HG03175 (cell line): ENCODE results near the gene SGTA.

Experiments used
- ATAC-seq: cut with Tn5 transposase; IDR thresholded peaks from one replicate; pipeline ENCODE4 v1.9.1; 2021; ENCODE audit warnings: mild to moderate bottlenecking, moderate library complexity; ENCODE audit not compliant: unreplicated experiment

Gene SGTA

GRCh38 chr19:2756921-2757881, 25.9 kb downstream of the SGTA start:
- ATAC-seq = no peak

- no peak for ATAC-seq
Measured at GRCh38 chr19:2756477-2756876, 26.6 kb downstream of the SGTA start.

- ATAC-seq = no peak
Measured at GRCh38 chr19:2755811-2756210, 27.3 kb downstream of the SGTA start.

- ATAC-seq = no peak
Measured at GRCh38 chr19:2755448-2755705, 27.7 kb downstream of the SGTA start.

- no peak for ATAC-seq
Measured at GRCh38 chr19:2754659-2755447, 28.2 kb downstream of the SGTA start.

GRCh38 chr19:2751438-2751830, 31.6 kb downstream of the SGTA start:
- no peak for ATAC-seq

- ATAC-seq = no peak
Measured at GRCh38 chr19:2750808-2751437, 32.1 kb downstream of the SGTA start.

- ATAC-seq = no peak
Measured at GRCh38 chr19:2747349-2747748, 35.7 kb downstream of the SGTA start.

- ATAC-seq = no peak
Measured at GRCh38 chr19:2744113-2744512, 39.0 kb downstream of the SGTA start.

- ATAC-seq = no peak
Measured at GRCh38 chr19:2743099-2743498, 40.0 kb downstream of the SGTA start.

- ATAC-seq = no peak
Measured at GRCh38 chr19:2740314-2740656, 42.8 kb downstream of the SGTA start.

GRCh38 chr19:2739602-2740313, 43.3 kb downstream of the SGTA start, which contains the start of gene SLC39A3:
TSS of gene SLC39A3 (minus strand) at chr19:2740017. CDS start at chr19:2737257, 2,760 bp downstream.
- peak; percentile 94 for ATAC-seq

GRCh38 chr19:2736550-2737190, 46.4 kb downstream of the SGTA start:
- ATAC-seq = no peak

- no peak for ATAC-seq
Measured at GRCh38 chr19:2735374-2735773, 47.7 kb downstream of the SGTA start.

GRCh38 chr19:2734589-2735288, 48.3 kb downstream of the SGTA start:
- no peak for ATAC-seq

GRCh38 chr19:2733930-2734588, 49.0 kb downstream of the SGTA start:
- no peak for ATAC-seq

GRCh38 chr19:2732883-2733282, 50.2 kb downstream of the SGTA start:
- no peak for ATAC-seq

GRCh38 chr19:2732157-2732725, 50.8 kb downstream of the SGTA start:
- no peak for ATAC-seq
